K562 (cell line): ENCODE results near the gene CRACDL. TPM values are rescaled to one million over a fixed set of nuclear protein-coding genes. Genes with fewer than 3 reads are reported as not detected.

ENCODE experiments used
- ATAC-seq: fragments of 200-7000 bp; cut with Tn5 transposase; 3 replicates; pipeline ENCODE4 v1.9.1; 2020; ENCODE audit warnings: moderate library complexity
- BruUV-seq: library from RNA; stranded (reverse); fragments of 400-500 nt; replicated peaks from 2 replicates; lab custom pipeline; 2021; lab: Mats Ljungman, UMichigan
- CTCF ChIA-PET: fragments of 300-600 bp; formaldehyde crosslinking; extraction: SDS; loops from one replicate; lab custom pipeline; 2021; ENCODE audit warnings: low intra/inter-chr PET ratio; lab: Yijun Ruan, JAX
- POLR2A ChIA-PET: fragments of 300-600, 350-650 bp; sonication (Branson Sonifier 250); formaldehyde crosslinking; extraction: SDS; loops from one replicate; lab custom pipeline; 2021; ENCODE audit warnings: antibody characterized with exemption, inconsistent platforms; lab: Yijun Ruan, JAX
- DNase-seq, 4 experiments: peaks; one replicate each; pipeline versions ENCODE4 v3.0.0 to v3.0.0-alpha.2; 2011 to 2018; ENCODE audit warnings: low spot score in 3 of 4, mixed read lengths in 3 of 4; ENCODE audit errors: extremely low read depth in 1 of 4
- FAIRE-seq: peaks from 2 replicates; lab custom pipeline; 2011; peaks lifted over from hg19 to GRCh38; lab: Jason Lieb, UNC
- H2AFZ ChIP-seq: 2 replicates; pipeline ENCODE4 v1.6.0; 2011; ENCODE audit warnings: low read depth, low read length, control low read depth, inconsistent platforms
- H3K27ac ChIP-seq: fragments of 200-600 bp; 3 replicates; pipeline ENCODE4 v1.8.0; 2011; ENCODE audit warnings: low read depth, mild to moderate bottlenecking, control low read depth, inconsistent platforms, low read length, moderate library complexity, mixed read lengths; ENCODE audit errors: extremely low read depth
- H3K27me3 ChIP-seq, 2 experiments: fragments of 300-600 bp in 1 of 2; 2 replicates in 1 of 2; 3 replicates in 1 of 2; pipeline versions ENCODE4 v1.6.0 to v1.8.0; 2011; ENCODE audit warnings: inconsistent platforms in 2 of 2, low read length in 2 of 2, mild to moderate bottlenecking in 1 of 2, mixed read lengths in 1 of 2, moderate library complexity in 1 of 2; ENCODE audit not compliant: control insufficient read depth in 2 of 2, insufficient read depth in 2 of 2
- H3K36me3 ChIP-seq: fragments of 300-600 bp; 3 replicates; pipeline ENCODE4 v1.8.0; 2011; ENCODE audit warnings: mild to moderate bottlenecking, low read length, inconsistent platforms; ENCODE audit not compliant: control insufficient read depth, insufficient read depth
- H3K4me1 ChIP-seq, 2 experiments: fragments of 200-600 bp in 1 of 2; replicated peaks in 1 of 2; 2 replicates in 1 of 2; 3 replicates in 1 of 2; pipeline versions ENCODE4 v1.5.1 to v1.8.0; 2011; ENCODE audit warnings: inconsistent platforms in 2 of 2, low read length in 2 of 2, mild to moderate bottlenecking in 1 of 2, mixed read lengths in 1 of 2, moderate library complexity in 1 of 2; ENCODE audit not compliant: control insufficient read depth in 2 of 2, insufficient read depth in 2 of 2
- H3K4me2 ChIP-seq: 2 replicates; pipeline ENCODE4 v1.6.1; 2011; ENCODE audit warnings: low read length, control low read depth, inconsistent platforms, mixed read lengths; ENCODE audit not compliant: insufficient read depth
- H3K4me3 ChIP-seq: fragments of 200-600 bp; sonication (generic), shearing (Covaris generic); 2 replicates; pipeline ENCODE4 v1.5.1; 2016; ENCODE audit warnings: control low read depth, inconsistent platforms
- H3K79me2 ChIP-seq: fragments of 200-600 bp; 3 replicates; pipeline ENCODE4 v1.8.0; 2011; ENCODE audit warnings: low read length, inconsistent platforms; ENCODE audit not compliant: control insufficient read depth, insufficient read depth
- H3K9ac ChIP-seq, 2 experiments: 2 replicates each; pipeline versions ENCODE4 v1.6.0 to v1.6.1; 2011; ENCODE audit warnings: low read depth in 2 of 2, low read length in 2 of 2, control low read depth in 1 of 2, inconsistent platforms in 1 of 2, mild to moderate bottlenecking in 1 of 2, mixed read lengths in 1 of 2; ENCODE audit not compliant: insufficient read depth in 1 of 2
- H3K9me1 ChIP-seq: one replicate; pipeline ENCODE4 v1.6.0; 2011; ENCODE audit warnings: inconsistent platforms, mild to moderate bottlenecking, low read length, moderate library complexity; ENCODE audit not compliant: control insufficient read depth, insufficient read depth
- H3K9me3 ChIP-seq: replicated peaks from 2 replicates; pipeline ENCODE4 v1.5.1; 2011; ENCODE audit warnings: low read depth, low read length, inconsistent platforms; ENCODE audit not compliant: control insufficient read depth, insufficient read depth
- H4K20me1 ChIP-seq: replicated peaks from 2 replicates; pipeline ENCODE4 v1.6.1; 2011; ENCODE audit warnings: low read length, inconsistent platforms, mixed read lengths; ENCODE audit not compliant: control insufficient read depth, insufficient read depth
- ARNT ChIP-seq, 2 experiments: fragments of 450-650 bp; IDR thresholded peaks; 2 replicates each; pipeline ENCODE4 v1.6.1; 2016; ENCODE audit warnings: mild to moderate bottlenecking in 1 of 2
- BACH1 ChIP-seq: fragments of 200-800 bp; sonication (Bioruptor generic); IDR thresholded peaks from 2 replicates; pipeline ENCODE4 v1.6.1; 2016; ENCODE audit warnings: missing genetic modification characterization, missing compliant biosample characterization
- CBX2 ChIP-seq: fragments of 200-600 bp; sonication (generic); IDR thresholded peaks from one replicate; pipeline ENCODE4 v1.6.1; 2012; ENCODE audit warnings: mild to moderate bottlenecking, low read length, inconsistent platforms; ENCODE audit not compliant: insufficient read depth, poor library complexity, severe bottlenecking
- CTBP1 ChIP-seq: fragments of 450-650 bp; IDR thresholded peaks from 2 replicates; pipeline ENCODE4 v1.6.1; 2016; ENCODE audit warnings: borderline replicate concordance
- FOXK1 ChIP-seq: sonication (generic); formaldehyde crosslinking; IDR thresholded peaks from 2 replicates; pipeline ENCODE4 v1.8.0; 2022; ENCODE audit warnings: missing genetic modification reagents, mild to moderate bottlenecking, borderline replicate concordance
- HNRNPL ChIP-seq: fragments of 200-400 bp; formaldehyde crosslinking; IDR thresholded peaks from 2 replicates; pipeline ENCODE4 v1.6.1; 2017; ENCODE audit warnings: low read depth, mild to moderate bottlenecking, low read length
- IFI16 ChIP-seq: fragments of 250-450 bp; sonication (Bioruptor Pico); IDR thresholded peaks from 2 replicates; pipeline ENCODE4 v2.1.2; 2022; ENCODE audit warnings: mild to moderate bottlenecking, inconsistent platforms
- KLF16 ChIP-seq: IDR thresholded peaks from 2 replicates; pipeline ENCODE4 v1.6.1; 2016; ENCODE audit warnings: antibody characterized with exemption
- NFIC ChIP-seq: fragments of 450-650 bp; IDR thresholded peaks from 2 replicates; pipeline ENCODE4 v1.6.1; 2017; ENCODE audit warnings: mild to moderate bottlenecking, inconsistent platforms
- POLR2A ChIP-seq: fragments of 450-650 bp; conservative IDR thresholded peaks from 2 replicates; pipeline ENCODE4 v1.6.1; 2016
- POLR2AphosphoS5 ChIP-seq: IDR thresholded peaks from 2 replicates; pipeline ENCODE4 v1.6.1; 2011; ENCODE audit warnings: mild to moderate bottlenecking, low read depth, low read length, moderate library complexity; ENCODE audit not compliant: control insufficient read depth, insufficient read depth
- POLR2B ChIP-seq: fragments of 450-650 bp; IDR thresholded peaks from 2 replicates; pipeline ENCODE4 v1.6.1; 2018; ENCODE audit warnings: low read depth; ENCODE audit not compliant: partially characterized antibody
- RBM34 ChIP-seq: fragments of 200-400 bp; formaldehyde crosslinking; IDR thresholded peaks from 2 replicates; pipeline ENCODE4 v1.6.1; 2018; ENCODE audit warnings: low read length, borderline replicate concordance; ENCODE audit not compliant: insufficient read depth
- ZNF253 ChIP-seq: fragments of 250-450 bp; sonication (Bioruptor Pico); conservative IDR thresholded peaks from 2 replicates; pipeline ENCODE4 v1.6.1; 2021; ENCODE audit warnings: mild to moderate bottlenecking
- WGBS: fragments of 100-300 bp; shearing (Covaris generic); methylation state at CpG from one replicate; pipeline ENCODE4 v1.1.6; 2016; ENCODE audit warnings: low coverage, mixed read lengths; ENCODE audit not compliant: insufficient coverage; ENCODE audit errors: missing lambda C conversion rate; 5-methylcytosine and 5-hydroxymethylcytosine counted together
- in situ Hi-C: fragments of 300-500 bp; cut with MboI; formaldehyde crosslinking; loops from 4 replicates; pipeline ENCODE4 v1.15.0; 2018; ENCODE audit warnings: inconsistent platforms, mixed read lengths
- intact Hi-C: fragments of 100-400 bp; cut with micrococcal nuclease; formaldehyde crosslinking; loops from 2 replicates; pipeline ENCODE4 v1.14.2; 2022
- polyA plus RNA-seq, 8 experiments: library from polyadenylated mRNA; depleted of rRNA in 4 of 8; stranded (reverse) in 5 of 8; unstranded in 3 of 8; fragments of >200 nt; fragmentation: Nextera tagmentation in 2 of 8; fragmentation: Illumina TruSeq in 1 of 8; extraction: Ambion mirVana in 2 of 8; extraction: Trizol in 1 of 8; gene quantifications; 2 replicates each; pipeline versions ENCODE4 v1.2.1 to v1.2.3, GENCODE V29; 2011 to 2014; ENCODE audit warnings: inconsistent platforms in 1 of 8, missing spikeins in 1 of 8
- total RNA-seq, 7 experiments: library from RNA; depleted of rRNA in 6 of 7; stranded (reverse); fragments of >200 nt in 6 of 7; fragmentation: Illumina TruSeq in 2 of 7; extraction: Trizol in 2 of 7; gene quantifications; 2 replicates each; pipeline versions ENCODE4 v1.2.1 to v1.2.3, GENCODE V29; 2011 to 2021; ENCODE audit warnings: low replicate concordance in 1 of 7
- TF ChIP-seq, protein P1 (sequence below), 2 experiments: fragments of 450-650 bp; formaldehyde crosslinking in 1 of 2; IDR thresholded peaks; 2 replicates each; pipeline versions ENCODE4 v1.4.0 to v1.6.1; 2014 to 2020; ENCODE audit warnings: mild to moderate bottlenecking in 2 of 2, borderline replicate concordance in 1 of 2, low read depth in 1 of 2

Gene CRACDL
- total and polyA plus RNA-seq, 9 of the 15 experiments (the other 6 are each of a cell fraction or from before 2014, with no cell fraction given), result not detected

GRCh38 chr2:98875081-98875728 lies 60.8 kb downstream of the CRACDL start:
- Histone ChIP-seq H3K4me3 (no peak overlapping the region), H2AFZ (no peak overlapping the region), H3K36me3 (no peaks in the 10 kb centered on the region), H3K27me3 (peaks cover 30 to 60% of the 10 kb centered on the region in 2 experiments), H3K79me2 (no peaks in the 10 kb centered on the region), H3K27ac (no peak overlapping the region), H3K4me1 (no peaks in the 10 kb centered on the region; a peak in 1 of 5 replicates), H3K4me2 (no peak overlapping the region), H3K9ac (no peak overlapping the region), H3K9me1 (no peaks in the 10 kb centered on the region), H3K9me3 (no peaks in the 10 kb centered on the region), H4K20me1 (no peaks in the 10 kb centered on the region; the same call in 1 of the 2 replicates)
- no peak for ATAC-seq
- ChIA-PET POLR2A (no interaction called here), CTCF (no interaction called here)
- in situ Hi-C loops (no loop called here), intact Hi-C loops (no loop called here)
- WGBS, result 0% methylated on average over 14 of the region's 14 CpGs
- BruUV-seq, result no TSS peak
- no peak for FAIRE-seq
- DNase-seq, result no peak
- TF ChIP-seq POLR2B, result no peak
- TF ChIP-seq IFI16 (CRISPR knock-in tag), result no peak
- TF ChIP-seq KLF16, result no peak
- no peak for TF ChIP-seq ARNT (IDR thresholded peaks at IDR 0.05)
- no peak for TF ChIP-seq POLR2A
- no peak for TF ChIP-seq CBX2
- TF ChIP-seq HNRNPL, result no peak
- TF ChIP-seq, protein P1, sequence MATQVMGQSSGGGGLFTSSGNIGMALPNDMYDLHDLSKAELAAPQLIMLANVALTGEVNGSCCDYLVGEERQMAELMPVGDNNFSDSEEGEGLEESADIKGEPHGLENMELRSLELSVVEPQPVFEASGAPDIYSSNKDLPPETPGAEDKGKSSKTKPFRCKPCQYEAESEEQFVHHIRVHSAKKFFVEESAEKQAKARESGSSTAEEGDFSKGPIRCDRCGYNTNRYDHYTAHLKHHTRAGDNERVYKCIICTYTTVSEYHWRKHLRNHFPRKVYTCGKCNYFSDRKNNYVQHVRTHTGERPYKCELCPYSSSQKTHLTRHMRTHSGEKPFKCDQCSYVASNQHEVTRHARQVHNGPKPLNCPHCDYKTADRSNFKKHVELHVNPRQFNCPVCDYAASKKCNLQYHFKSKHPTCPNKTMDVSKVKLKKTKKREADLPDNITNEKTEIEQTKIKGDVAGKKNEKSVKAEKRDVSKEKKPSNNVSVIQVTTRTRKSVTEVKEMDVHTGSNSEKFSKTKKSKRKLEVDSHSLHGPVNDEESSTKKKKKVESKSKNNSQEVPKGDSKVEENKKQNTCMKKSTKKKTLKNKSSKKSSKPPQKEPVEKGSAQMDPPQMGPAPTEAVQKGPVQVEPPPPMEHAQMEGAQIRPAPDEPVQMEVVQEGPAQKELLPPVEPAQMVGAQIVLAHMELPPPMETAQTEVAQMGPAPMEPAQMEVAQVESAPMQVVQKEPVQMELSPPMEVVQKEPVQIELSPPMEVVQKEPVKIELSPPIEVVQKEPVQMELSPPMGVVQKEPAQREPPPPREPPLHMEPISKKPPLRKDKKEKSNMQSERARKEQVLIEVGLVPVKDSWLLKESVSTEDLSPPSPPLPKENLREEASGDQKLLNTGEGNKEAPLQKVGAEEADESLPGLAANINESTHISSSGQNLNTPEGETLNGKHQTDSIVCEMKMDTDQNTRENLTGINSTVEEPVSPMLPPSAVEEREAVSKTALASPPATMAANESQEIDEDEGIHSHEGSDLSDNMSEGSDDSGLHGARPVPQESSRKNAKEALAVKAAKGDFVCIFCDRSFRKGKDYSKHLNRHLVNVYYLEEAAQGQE (IDR thresholded peaks at IDR 0.05; ENCODE audit: borderline replicate concordance), result no peak
- TF ChIP-seq, protein P1 (CRISPR knock-in tag; IDR thresholded peaks at IDR 0.05; ENCODE audit: low read depth), result no peak
- TF ChIP-seq FOXK1, result no peak
- TF ChIP-seq ZNF253 (CRISPR knock-in tag), result no peak
- no peak for TF ChIP-seq NFIC
- no peak for TF ChIP-seq POLR2AphosphoS5
- TF ChIP-seq CTBP1, result no peak
- TF ChIP-seq BACH1, result no peak
- TF ChIP-seq RBM34, result no peak
